HS-5 (cell line): ENCODE results near the gene SLC22A5.
"Not testable (repeated sequence)": the region's sequence is repeated elsewhere in the genome, so short reads cannot be mapped to it uniquely, and the experiment has no call there.

Experiments used
- DNase-seq: peaks from one replicate; pipeline ENCODE4 v3.0.0-alpha.2; 2012; ENCODE audit warnings: low read depth

Gene SLC22A5

GRCh38 chr5:132388244-132389050 is 18.9 kb downstream of the SLC22A5 start:
- no peak for DNase-seq

GRCh38 chr5:132389051-132389331 is 19.5 kb downstream of the SLC22A5 start:
- DNase-seq, result no peak

- DNase-seq, result peak; percentile 99
These were observed 20.2 kb downstream of the SLC22A5 start for GRCh38 chr5:132389585-132390286.

- no peak for DNase-seq
These were observed 21.7 kb downstream of the SLC22A5 start for GRCh38 chr5:132391247-132391646.

GRCh38 chr5:132391870-132392269 is 22.4 kb downstream of the SLC22A5 start:
- DNase-seq, result no peak

- DNase-seq, result no peak
These were observed 22.9 kb downstream of the SLC22A5 start for GRCh38 chr5:132392411-132392810.

- no peak for DNase-seq
These were observed 23.7 kb downstream of the SLC22A5 start for GRCh38 chr5:132392978-132393825.

- no peak for DNase-seq
These were observed 25.3 kb downstream of the SLC22A5 start for GRCh38 chr5:132394667-132395259.

- DNase-seq, result no peak
These were observed 27.1 kb downstream of the SLC22A5 start for GRCh38 chr5:132396589-132397031.

GRCh38 chr5:132397224-132397623 is 27.7 kb downstream of the SLC22A5 start:
- no peak for DNase-seq

- DNase-seq, result not testable (repeated sequence)
These were observed 28.6 kb downstream of the SLC22A5 start for GRCh38 chr5:132397936-132398675.

GRCh38 chr5:132404041-132404440 is 34.5 kb downstream of the SLC22A5 start:
- not testable (repeated sequence) for DNase-seq

GRCh38 chr5:132405646-132406045 is 36.1 kb downstream of the SLC22A5 start:
- no peak for DNase-seq

GRCh38 chr5:132406144-132406783 is 36.8 kb downstream of the SLC22A5 start:
- DNase-seq, result no peak

- DNase-seq, result no peak
These were observed 38.5 kb downstream of the SLC22A5 start for GRCh38 chr5:132407970-132408369.

- DNase-seq, result no peak
These were observed 38.9 kb downstream of the SLC22A5 start for GRCh38 chr5:132408456-132408855.

GRCh38 chr5:132408965-132409364 is 39.5 kb downstream of the SLC22A5 start:
- DNase-seq, result no peak

- no peak for DNase-seq
These were observed 41.2 kb downstream of the SLC22A5 start for GRCh38 chr5:132410451-132411303.

GRCh38 chr5:132411304-132412013 is 41.9 kb downstream of the SLC22A5 start:
- no peak for DNase-seq
